SK-N-SH (cell line): ENCODE results near the gene MAP4. TPM values are rescaled to one million over a fixed set of nuclear protein-coding genes. Genes with fewer than 3 reads are reported as not detected.
A peak's percentile ranks its signal among the peaks of the same experiment; 100 is the strongest.

Experiments
- CTCF ChIA-PET: fragments of 300-600, 350-600 bp; formaldehyde crosslinking; extraction: SDS; loops from one replicate; lab custom pipeline; 2021; lab: Yijun Ruan, JAX
- POLR2A ChIA-PET: fragments of 350-600 bp; sonication (Branson Sonifier 250); formaldehyde crosslinking; extraction: SDS; loops from one replicate; lab custom pipeline; 2020; ENCODE audit warnings: antibody characterized with exemption, inconsistent platforms; lab: Yijun Ruan, JAX
- DNase-seq: peaks from one replicate; pipeline ENCODE4 v3.0.0; 2012
- H2AFZ ChIP-seq: fragments of 200-600 bp; sonication (generic); 2 replicates; pipeline ENCODE4 v1.8.1; 2016; ENCODE audit warnings: antibody characterized with exemption, mild to moderate bottlenecking, low read depth
- H3F3A ChIP-seq: fragments of 200-600 bp; sonication (generic); replicated peaks from 2 replicates; pipeline ENCODE3; 2016; ENCODE audit warnings: antibody characterized with exemption, mild to moderate bottlenecking; ENCODE audit not compliant: insufficient read depth
- H3K27ac ChIP-seq, 2 experiments: fragments of 200-500 bp in 1 of 2; fragments of 200-600 bp in 1 of 2; sonication (Bioruptor generic) in 1 of 2; sonication (generic), shearing (Covaris generic) in 1 of 2; 2 replicates each; pipeline versions ENCODE4 v1.5.1 to v1.6.1; 2014 to 2016; ENCODE audit warnings: low read depth in 2 of 2, inconsistent platforms in 1 of 2, low read length in 1 of 2, mild to moderate bottlenecking in 1 of 2, mixed read lengths in 1 of 2
- H3K27me3 ChIP-seq: fragments of 200-600 bp; sonication (generic), shearing (Covaris generic); 2 replicates; pipeline ENCODE4 v1.6.1; 2016; ENCODE audit warnings: mixed run types; ENCODE audit not compliant: insufficient read depth
- H3K36me3 ChIP-seq, 2 experiments: fragments of 200-500 bp in 1 of 2; fragments of 200-600 bp in 1 of 2; sonication (Bioruptor generic) in 1 of 2; sonication (generic) in 1 of 2; replicated peaks in 1 of 2; 2 replicates each; pipeline versions ENCODE3 to v1.5.1; 2014 to 2016; ENCODE audit warnings: low read length in 1 of 2, mild to moderate bottlenecking in 1 of 2; ENCODE audit not compliant: insufficient read depth in 2 of 2, control insufficient read depth in 1 of 2
- H3K4me1 ChIP-seq, 2 experiments: fragments of 200-500 bp in 1 of 2; fragments of 200-600 bp in 1 of 2; sonication (Bioruptor generic) in 1 of 2; sonication (generic), shearing (Covaris generic) in 1 of 2; 2 replicates each; pipeline versions ENCODE4 v1.5.1 to v1.6.1; 2014 to 2016; ENCODE audit warnings: low read depth in 1 of 2, low read length in 1 of 2, mixed run types in 1 of 2; ENCODE audit not compliant: insufficient read depth in 2 of 2, control insufficient read depth in 1 of 2
- H3K4me2 ChIP-seq: fragments of 200-600 bp; sonication (generic), shearing (Covaris generic); 2 replicates; pipeline ENCODE4 v1.6.1; 2017; ENCODE audit warnings: mixed run types
- H3K4me3 ChIP-seq, 2 experiments: fragments of 200-500 bp in 1 of 2; fragments of 200-600 bp in 1 of 2; sonication (Bioruptor generic) in 1 of 2; sonication (generic), shearing (Covaris generic) in 1 of 2; 2 replicates each; pipeline versions ENCODE4 v1.5.1 to v1.8.1; 2014 to 2016; ENCODE audit warnings: low read depth in 2 of 2, inconsistent platforms in 1 of 2, low read length in 1 of 2, mild to moderate bottlenecking in 1 of 2, mixed read lengths in 1 of 2, moderate library complexity in 1 of 2
- H3K79me2 ChIP-seq: fragments of 200-600 bp; sonication (generic); 2 replicates; pipeline ENCODE4 v1.8.1; 2017; ENCODE audit warnings: mild to moderate bottlenecking; ENCODE audit not compliant: insufficient read depth
- H3K9ac ChIP-seq: fragments of 200-600 bp; sonication (generic); 2 replicates; pipeline ENCODE4 v1.6.1; 2017; ENCODE audit warnings: mixed run types
- H3K9me2 ChIP-seq: fragments of 200-600 bp; sonication (generic); 2 replicates; pipeline ENCODE4 v1.6.1; 2017; ENCODE audit warnings: mixed run types
- H3K9me3 ChIP-seq: fragments of 200-600 bp; sonication (generic); 2 replicates; pipeline ENCODE4 v1.6.1; 2017; ENCODE audit warnings: mixed run types, mild to moderate bottlenecking, moderate library complexity
- H4K20me1 ChIP-seq: fragments of 200-600 bp; sonication (generic); 2 replicates; pipeline ENCODE4 v1.6.1; 2017; ENCODE audit warnings: mild to moderate bottlenecking, mixed run types; ENCODE audit not compliant: insufficient read depth
- CHD2 ChIP-seq: fragments of 150-350 bp; IDR thresholded peaks from 2 replicates; pipeline ENCODE4 v1.6.1; 2018; ENCODE audit warnings: low read length; ENCODE audit not compliant: partially characterized antibody
- EZH2phosphoT487 ChIP-seq: fragments of 200-600 bp; sonication (generic); IDR thresholded peaks from 2 replicates; pipeline ENCODE4 v1.6.1; 2017; ENCODE audit warnings: low read depth, mixed run types, mild to moderate bottlenecking, antibody characterized with exemption, moderate library complexity, borderline replicate concordance
- FOSL2 ChIP-seq: IDR thresholded peaks from 2 replicates; pipeline ENCODE4 v1.4.0; 2012; ENCODE audit warnings: low read depth, mild to moderate bottlenecking, moderate library complexity, borderline replicate concordance
- FOXJ3 ChIP-seq: sonication (generic); formaldehyde crosslinking; IDR thresholded peaks from 2 replicates; pipeline ENCODE4 v1.5.1; 2020; ENCODE audit warnings: mild to moderate bottlenecking, missing genetic modification reagents
- IRF3 ChIP-seq: fragments of 150-350 bp; IDR thresholded peaks from 2 replicates; pipeline ENCODE4 v1.6.1; 2016; ENCODE audit warnings: mild to moderate bottlenecking, low read depth, low read length
- MEF2A ChIP-seq: IDR thresholded peaks from 2 replicates; pipeline ENCODE4 v1.4.0; 2012; ENCODE audit warnings: low read depth, borderline replicate concordance
- NRF1 ChIP-seq: IDR thresholded peaks from 2 replicates; pipeline ENCODE4 v1.6.1; 2012; ENCODE audit warnings: low read depth, mild to moderate bottlenecking, low read length
- POLR2AphosphoS5 ChIP-seq: IDR thresholded peaks from 2 replicates; pipeline ENCODE4 v1.6.1; 2012; ENCODE audit warnings: low read depth, low read length
- REST ChIP-seq: IDR thresholded peaks from 2 replicates; pipeline ENCODE4 v1.6.1; 2012; ENCODE audit warnings: mild to moderate bottlenecking, low read depth, low read length, moderate library complexity
- RXRA ChIP-seq: IDR thresholded peaks from 2 replicates; pipeline ENCODE4 v1.4.0; 2012; ENCODE audit warnings: low read depth, mild to moderate bottlenecking, borderline replicate concordance
- TAF1 ChIP-seq: IDR thresholded peaks from 2 replicates; pipeline ENCODE4 v1.6.1; 2012; ENCODE audit warnings: low read depth, mild to moderate bottlenecking, low read length, moderate library complexity, borderline replicate concordance
- TCF12 ChIP-seq: IDR thresholded peaks from 2 replicates; pipeline ENCODE4 v1.4.0; 2012
- TEAD4 ChIP-seq: IDR thresholded peaks from 2 replicates; pipeline ENCODE4 v1.4.0; 2012; ENCODE audit warnings: mild to moderate bottlenecking, borderline replicate concordance; ENCODE audit not compliant: insufficient read depth
- WGBS: methylation state at CpG from one replicate; pipeline ENCODE4 v1.1.6; 2017; ENCODE audit warnings: low lambda C conversion rate; 5-methylcytosine and 5-hydroxymethylcytosine counted together
- polyA plus RNA-seq, 3 experiments: library from polyadenylated mRNA; depleted of rRNA; stranded (reverse); fragments of >200 nt; gene quantifications; 2 replicates each; pipeline ENCODE4 v1.2.3, GENCODE V29; 2012

Gene MAP4
- polyA plus RNA-seq, 1 of the 3 experiments (the other 2 are of a cell fraction), result 121 TPM

DNA sequence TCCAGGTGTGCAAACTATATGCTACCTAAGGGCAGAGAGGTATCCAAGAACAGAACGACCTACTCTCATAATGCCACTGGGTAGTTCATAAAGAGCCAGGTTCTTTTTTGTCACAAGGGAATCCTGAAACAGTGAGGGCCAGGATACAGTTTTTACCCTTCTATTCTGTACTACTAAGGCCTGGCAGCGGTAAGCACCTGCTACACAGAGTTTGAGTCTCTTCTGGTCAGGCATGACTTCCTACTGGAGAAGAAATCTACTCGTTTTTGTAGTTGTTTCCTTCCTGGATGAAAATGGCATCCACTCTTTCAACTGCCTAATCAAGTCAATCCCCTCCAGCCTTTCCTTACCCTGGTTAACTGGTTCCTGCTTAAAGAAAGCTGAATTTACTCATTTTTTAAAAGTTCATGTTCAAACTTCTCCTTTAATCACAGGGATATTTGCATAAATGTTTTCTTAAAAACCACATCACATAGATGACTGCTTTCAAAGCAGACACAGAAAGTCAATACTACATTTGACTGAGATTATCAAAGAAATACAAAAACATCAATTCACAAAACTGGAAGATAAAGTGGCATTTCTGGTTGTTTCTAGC, 40.0 kb downstream of the MAP4 start (continued):
- TF ChIP-seq IRF3 (no peak), FOSL2 (no peak), MEF2A (no peak)

DNA sequence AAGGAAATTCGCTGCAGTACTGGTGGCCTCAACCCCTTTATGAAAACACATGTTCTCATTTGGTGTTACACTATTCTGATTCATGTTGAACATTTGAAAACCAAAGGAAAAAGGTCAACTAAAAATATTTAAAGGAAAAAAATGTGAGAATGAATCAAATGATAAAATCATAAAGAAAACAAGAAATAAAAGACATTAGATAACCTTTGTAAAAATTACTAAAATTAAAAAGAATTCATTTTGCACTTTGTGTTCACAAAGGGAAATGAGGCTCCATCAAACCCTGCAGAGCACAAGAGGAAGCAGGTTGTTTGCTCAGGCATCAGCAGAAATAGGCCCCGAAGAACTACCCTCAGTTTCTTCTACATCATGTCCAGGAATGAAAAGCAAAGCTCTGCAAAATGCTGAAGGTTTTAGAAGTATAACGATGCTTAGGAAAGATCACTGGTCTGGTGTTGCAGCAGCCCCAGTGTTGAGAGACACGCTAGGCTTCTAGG, 41.2 kb downstream of the MAP4 start:
- WGBS, result 98% methylated on average over 4 of the region's 4 CpGs
- H3K27ac ChIP-seq, result 0 out of 4 replicates have a peak overlapping the region, but pooled peaks of 1 of the 2 experiments have one; percentile 8
- H3K9me2 ChIP-seq, result no peaks in the 10 kb centered on the region
- no peaks in the 10 kb centered on the region for H3K27me3 ChIP-seq
- H3K4me3 ChIP-seq, result no peak overlapping the region
- H3K9ac ChIP-seq, result no peak overlapping the region
- no peak for DNase-seq
- peaks cover 9 to 26% of the 10 kb centered on the region in 2 experiments for H3K36me3 ChIP-seq
- peaks cover 64% of the 10 kb centered on the region for H4K20me1 ChIP-seq
- H3K9me3 ChIP-seq, result no peaks in the 10 kb centered on the region
- peaks cover 27% of the 10 kb centered on the region for H3F3A ChIP-seq
- ChIA-PET CTCF (interaction anchor here (1.3 to 4.4 kb wide), 2 partner anchors 15 to 138 kb away, joined by 3 to 20 read pairs; no protein-coding TSS in a partner anchor), POLR2A (no interaction called here)
- H3K79me2 ChIP-seq, result peaks cover 90% of the 10 kb centered on the region
- H2AFZ ChIP-seq, result no peak overlapping the region
- no peaks in the 10 kb centered on the region for H3K4me1 ChIP-seq
- no peak overlapping the region for H3K4me2 ChIP-seq
- TF ChIP-seq TEAD4 (no peak), MEF2A (no peak), EZH2phosphoT487 (no peak), TAF1 (no peak), CHD2 (no peak), FOXJ3 (no peak)

- DNase-seq, result no peak
- Histone ChIP-seq H3K27me3 (no peaks in the 10 kb centered on the region), H3K9me3 (no peaks in the 10 kb centered on the region), H3K36me3 (peaks cover 9 to 51% of the 10 kb centered on the region in 2 experiments), H3K4me3 (no peak overlapping the region), H3K9ac (no peak overlapping the region), H4K20me1 (peaks cover 34% of the 10 kb centered on the region), H3K79me2 (peaks cover 89% of the 10 kb centered on the region), H3K27ac (no peak overlapping the region), H3F3A (peaks cover 12% of the 10 kb centered on the region), H3K9me2 (no peaks in the 10 kb centered on the region), H3K4me2 (no peak overlapping the region), H3K4me1 (no peaks in the 10 kb centered on the region), H2AFZ (no peak overlapping the region)
- TF ChIP-seq REST (no peak), EZH2phosphoT487 (no peak), FOSL2 (no peak), RXRA (no peak), TCF12 (no peak), POLR2AphosphoS5 (no peak), NRF1 (no peak), CHD2 (no peak)
- POLR2A ChIA-PET, result no interaction called here
- 94% methylated on average over 3 of the region's 3 CpGs for WGBS
- CTCF ChIA-PET, result no interaction called here
Measured at GRCh38 chr3:47971081-47971480, 45.1 kb downstream of the MAP4 start.
